ENCODE data around the gene TROAP. TPM values are rescaled to one million over a fixed set of nuclear protein-coding genes. Genes with fewer than 3 reads are reported as not detected.
"Not testable (repeated sequence)": the region's sequence is repeated elsewhere in the genome, so short reads cannot be mapped to it uniquely, and the experiment has no call there.

TROAP gene
- total and polyA plus RNA-seq, 9 donors = 6.9 to 18.2 (median 12.1) TPM

GRCh38 chr12:49282302-49282701, 40.8 kb upstream of the TROAP start:
- no peak for DNase-seq
- no CpG with 5 or more reads among the region's 5 CpGs for WGBS (ENCODE audit: insufficient coverage)
- Histone ChIP-seq H3K27me3 (ENCODE audit: control insufficient read depth, insufficient read depth, low read length) (peaks cover 3% of the 10 kb centered on the region), H3K36me3 (ENCODE audit: control insufficient read depth, insufficient read depth, low read length) (no peaks in the 10 kb centered on the region), H3K9me3 (replicated peaks; ENCODE audit: control insufficient read depth, low read depth, low read length) (no peaks in the 10 kb centered on the region), H3K4me3 (ENCODE audit: low read length) (no peak overlapping the region), H3K4me1 (ENCODE audit: control insufficient read depth, insufficient read depth, low read length) (peaks cover 5% of the 10 kb centered on the region), H3K27ac (ENCODE audit: low read length) (no peak overlapping the region)

- not testable (repeated sequence) for H3K27me3 ChIP-seq (ENCODE audit: control insufficient read depth, insufficient read depth, low read length); H3K27ac ChIP-seq (ENCODE audit: low read length); H3K4me3 ChIP-seq (ENCODE audit: low read length); H3K4me1 ChIP-seq (ENCODE audit: control insufficient read depth, insufficient read depth, low read length); H3K36me3 ChIP-seq (ENCODE audit: control insufficient read depth, insufficient read depth, low read length); H3K9me3 ChIP-seq (replicated peaks; ENCODE audit: control insufficient read depth, low read depth, low read length); DNase-seq
- no CpG with 5 or more reads among the region's 6 CpGs for WGBS (ENCODE audit: insufficient coverage)
Observed at GRCh38 chr12:49282740-49283375, 40.2 kb upstream of the TROAP start.

- 79% methylated on average over 8 of the region's 25 CpGs for WGBS (ENCODE audit: insufficient coverage)
- no peak overlapping the region for H3K4me3 ChIP-seq (ENCODE audit: low read length)
Observed at GRCh38 chr12:49283541-49284429, 39.3 kb upstream of the TROAP start.

GRCh38 chr12:49284672-49285071, 38.4 kb upstream of the TROAP start:
- no peak overlapping the region for H3K4me3 ChIP-seq (ENCODE audit: low read length)
- H3K4me1 ChIP-seq (ENCODE audit: control insufficient read depth, insufficient read depth, low read length) = peaks cover 3% of the 10 kb centered on the region
- no peak overlapping the region for H3K27ac ChIP-seq (ENCODE audit: low read length)
- 87% methylated on average over 3 of the region's 4 CpGs for WGBS (ENCODE audit: insufficient coverage)
- no peaks in the 10 kb centered on the region for H3K36me3 ChIP-seq (ENCODE audit: control insufficient read depth, insufficient read depth, low read length)
- no peak for DNase-seq
- H3K9me3 ChIP-seq (replicated peaks; ENCODE audit: control insufficient read depth, low read depth, low read length) = no peaks in the 10 kb centered on the region
- peaks cover 7% of the 10 kb centered on the region for H3K27me3 ChIP-seq (ENCODE audit: control insufficient read depth, insufficient read depth, low read length)

More at GRCh38 chr12:49283541-49284429, 39.3 kb upstream of the TROAP start:
- DNase-seq = no peak
- Histone ChIP-seq H3K27ac (ENCODE audit: low read length) (peak overlapping the region; percentile 13), H3K4me1 (ENCODE audit: control insufficient read depth, insufficient read depth, low read length) (peaks cover 3% of the 10 kb centered on the region), H3K9me3 (replicated peaks; ENCODE audit: control insufficient read depth, low read depth, low read length) (no peaks in the 10 kb centered on the region), H3K27me3 (ENCODE audit: control insufficient read depth, insufficient read depth, low read length) (peaks cover 7% of the 10 kb centered on the region), H3K36me3 (ENCODE audit: control insufficient read depth, insufficient read depth, low read length) (no peaks in the 10 kb centered on the region)

GRCh38 chr12:49287876-49288275, 35.2 kb upstream of the TROAP start:
- no peaks in the 10 kb centered on the region for H3K36me3 ChIP-seq (ENCODE audit: control insufficient read depth, insufficient read depth, low read length)
- peaks cover 7% of the 10 kb centered on the region for H3K4me1 ChIP-seq (ENCODE audit: control insufficient read depth, insufficient read depth, low read length)
- WGBS (ENCODE audit: insufficient coverage) = 56% methylated on average over 1 of the region's 6 CpGs
- H3K27ac ChIP-seq (ENCODE audit: low read length) = no peak overlapping the region
- H3K27me3 ChIP-seq (ENCODE audit: control insufficient read depth, insufficient read depth, low read length) = peaks cover 7% of the 10 kb centered on the region
- H3K9me3 ChIP-seq (replicated peaks; ENCODE audit: control insufficient read depth, low read depth, low read length) = no peaks in the 10 kb centered on the region
- no peak for DNase-seq
- H3K4me3 ChIP-seq (ENCODE audit: low read length) = no peak overlapping the region

GRCh38 chr12:49288412-49288853, 34.6 kb upstream of the TROAP start:
- DNase-seq = peak; percentile 64
- peaks cover 13% of the 10 kb centered on the region for H3K27me3 ChIP-seq (ENCODE audit: control insufficient read depth, insufficient read depth, low read length)
- 14% methylated on average over 5 of the region's 11 CpGs for WGBS (ENCODE audit: insufficient coverage)
- peaks cover 12% of the 10 kb centered on the region for H3K4me1 ChIP-seq (ENCODE audit: control insufficient read depth, insufficient read depth, low read length)
- no peak overlapping the region for H3K27ac ChIP-seq (ENCODE audit: low read length)
- H3K36me3 ChIP-seq (ENCODE audit: control insufficient read depth, insufficient read depth, low read length) = no peaks in the 10 kb centered on the region
- no peaks in the 10 kb centered on the region for H3K9me3 ChIP-seq (replicated peaks; ENCODE audit: control insufficient read depth, low read depth, low read length)
- no peak overlapping the region for H3K4me3 ChIP-seq (ENCODE audit: low read length)

- Histone ChIP-seq H3K36me3 (ENCODE audit: control insufficient read depth, insufficient read depth, low read length) (no peaks in the 10 kb centered on the region), H3K4me1 (ENCODE audit: control insufficient read depth, insufficient read depth, low read length) (peaks cover 15% of the 10 kb centered on the region), H3K27me3 (ENCODE audit: control insufficient read depth, insufficient read depth, low read length) (peaks cover 17% of the 10 kb centered on the region), H3K9me3 (replicated peaks; ENCODE audit: control insufficient read depth, low read depth, low read length) (no peaks in the 10 kb centered on the region), H3K4me3 (ENCODE audit: low read length) (no peak overlapping the region), H3K27ac (ENCODE audit: low read length) (no peak overlapping the region)
- WGBS (ENCODE audit: insufficient coverage) = 75% methylated on average over 5 of the region's 9 CpGs
- DNase-seq = no peak
Observed at GRCh38 chr12:49288922-49289555, 34.0 kb upstream of the TROAP start.

- Histone ChIP-seq H3K4me3 (ENCODE audit: low read length) (peak overlapping the region; percentile 5), H3K27ac (ENCODE audit: low read length) (peak overlapping the region; percentile 35), H3K4me1 (ENCODE audit: control insufficient read depth, insufficient read depth, low read length) (peaks cover 42% of the 10 kb centered on the region), H3K36me3 (ENCODE audit: control insufficient read depth, insufficient read depth, low read length) (no peaks in the 10 kb centered on the region), H3K27me3 (ENCODE audit: control insufficient read depth, insufficient read depth, low read length) (peaks cover 51% of the 10 kb centered on the region), H3K9me3 (replicated peaks; ENCODE audit: control insufficient read depth, low read depth, low read length) (no peaks in the 10 kb centered on the region)
- no peak for DNase-seq
- WGBS (ENCODE audit: insufficient coverage) = 36% methylated on average over 4 of the region's 7 CpGs
Observed at GRCh38 chr12:49292729-49293055, 30.4 kb upstream of the TROAP start.

- DNase-seq = peak; percentile 72
- Histone ChIP-seq H3K36me3 (ENCODE audit: control insufficient read depth, insufficient read depth, low read length) (no peaks in the 10 kb centered on the region), H3K27ac (ENCODE audit: low read length) (peak overlapping the region; percentile 35), H3K9me3 (replicated peaks; ENCODE audit: control insufficient read depth, low read depth, low read length) (no peaks in the 10 kb centered on the region), H3K4me3 (ENCODE audit: low read length) (peak overlapping the region; percentile 5), H3K4me1 (ENCODE audit: control insufficient read depth, insufficient read depth, low read length) (peaks cover 44% of the 10 kb centered on the region), H3K27me3 (ENCODE audit: control insufficient read depth, insufficient read depth, low read length) (peaks cover 53% of the 10 kb centered on the region)
- WGBS (ENCODE audit: insufficient coverage) = 10% methylated on average over 11 of the region's 18 CpGs
Observed at GRCh38 chr12:49293056-49293956, 29.7 kb upstream of the TROAP start.
